ENCODE data around the gene CORO2A.
"Not testable (repeated sequence)": the region's sequence is repeated elsewhere in the genome, so short reads cannot be mapped to it uniquely, and the experiment has no call there.

The CORO2A gene

DNA sequence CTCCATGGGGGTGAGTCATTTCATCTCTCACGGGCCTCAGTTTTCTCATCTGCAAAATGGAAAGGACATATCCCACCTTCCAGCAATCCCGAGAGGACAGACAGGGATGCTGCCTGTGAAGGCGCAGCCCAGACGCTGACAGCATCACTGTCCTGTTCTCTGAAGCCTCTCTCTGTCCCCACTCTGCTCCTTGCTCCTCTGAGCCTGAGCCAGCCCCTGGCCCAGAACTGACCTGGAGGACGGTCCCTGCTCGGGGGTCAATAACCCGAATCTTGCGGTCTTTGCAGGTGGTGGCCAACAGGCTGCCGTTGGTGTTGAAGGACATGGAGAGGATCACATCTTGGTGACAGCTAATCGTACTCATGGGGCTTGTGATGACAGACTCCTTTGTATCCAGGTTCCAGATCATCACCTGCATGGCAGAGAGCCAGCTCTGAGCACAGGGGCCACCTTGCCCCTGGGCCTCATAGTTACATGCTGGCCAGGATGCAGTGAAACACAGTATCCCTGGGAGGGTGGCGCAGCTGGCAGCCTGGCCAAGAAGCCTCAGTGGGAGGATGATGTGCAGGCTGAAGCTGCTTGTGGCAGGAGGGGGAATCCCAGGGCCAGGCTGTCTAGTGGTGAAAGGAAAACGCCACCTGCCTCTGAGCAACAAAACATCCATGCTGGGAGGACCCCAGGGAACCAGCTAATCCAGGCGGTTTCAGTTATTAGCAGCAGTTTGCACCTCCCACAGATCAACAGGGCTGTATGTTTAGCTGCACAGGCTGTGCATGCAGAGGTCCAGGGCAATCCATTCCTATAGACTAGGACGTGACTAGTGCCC is 59.4 kb downstream of the CORO2A start:
- no peaks in the 10 kb centered on the region for H3K9me3 ChIP-seq (ENCODE audit: low read depth, low read length)
- H3K27ac ChIP-seq, result no peak overlapping the region
- DNase-seq (ENCODE audit: low read depth, low spot score), result no peak
- H3K4me3 ChIP-seq, result no peak overlapping the region
- H3K36me3 ChIP-seq (ENCODE audit: insufficient read depth, low read length), result no peaks in the 10 kb centered on the region
- H3K9ac ChIP-seq (ENCODE audit: insufficient read length), result no peak overlapping the region
- no peak for TF ChIP-seq POLR2AphosphoS5 (IDR thresholded peaks at IDR 0.05; ENCODE audit: borderline replicate concordance, low read depth, low read length)
- TF ChIP-seq EZH2 (IDR thresholded peaks at IDR 0.05), result no peak
- no peak for TF ChIP-seq FOXP2 (optimal IDR thresholded peaks at IDR 0.05; ENCODE audit: control extremely low read depth, extremely low read length, insufficient read depth)

DNA sequence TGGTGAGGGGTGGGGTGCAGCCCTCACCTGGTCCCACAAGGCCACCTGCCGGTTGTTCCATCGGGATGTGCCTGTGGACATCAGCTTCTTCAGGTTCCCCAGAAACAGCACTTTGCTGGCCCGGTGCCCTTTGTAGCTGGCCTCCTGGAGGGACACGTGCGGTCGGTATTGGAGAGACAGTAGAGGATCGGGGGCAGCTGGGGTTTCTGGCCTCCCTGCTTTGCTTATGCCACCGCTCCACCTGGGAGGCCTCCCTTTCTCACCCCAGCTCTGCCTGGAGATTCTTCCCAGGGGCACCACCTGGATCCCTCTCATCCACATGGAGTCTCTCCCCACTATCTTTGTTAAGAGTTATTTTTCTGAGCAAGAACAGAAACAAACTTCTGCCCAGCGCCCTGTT is 60.3 kb downstream of the CORO2A start:
- Histone ChIP-seq H3K27ac (no peak overlapping the region), H3K9ac (ENCODE audit: insufficient read length) (no peak overlapping the region), H3K4me3 (no peak overlapping the region), H3K36me3 (ENCODE audit: insufficient read depth, low read length) (no peaks in the 10 kb centered on the region), H3K9me3 (ENCODE audit: low read depth, low read length) (no peaks in the 10 kb centered on the region)
- DNase-seq (ENCODE audit: low read depth, low spot score), result no peak
- TF ChIP-seq FOXP2 (optimal IDR thresholded peaks at IDR 0.05; ENCODE audit: control extremely low read depth, extremely low read length, insufficient read depth) (no peak), POLR2AphosphoS5 (IDR thresholded peaks at IDR 0.05; ENCODE audit: borderline replicate concordance, low read depth, low read length) (no peak), EZH2 (IDR thresholded peaks at IDR 0.05) (no peak)

DNA sequence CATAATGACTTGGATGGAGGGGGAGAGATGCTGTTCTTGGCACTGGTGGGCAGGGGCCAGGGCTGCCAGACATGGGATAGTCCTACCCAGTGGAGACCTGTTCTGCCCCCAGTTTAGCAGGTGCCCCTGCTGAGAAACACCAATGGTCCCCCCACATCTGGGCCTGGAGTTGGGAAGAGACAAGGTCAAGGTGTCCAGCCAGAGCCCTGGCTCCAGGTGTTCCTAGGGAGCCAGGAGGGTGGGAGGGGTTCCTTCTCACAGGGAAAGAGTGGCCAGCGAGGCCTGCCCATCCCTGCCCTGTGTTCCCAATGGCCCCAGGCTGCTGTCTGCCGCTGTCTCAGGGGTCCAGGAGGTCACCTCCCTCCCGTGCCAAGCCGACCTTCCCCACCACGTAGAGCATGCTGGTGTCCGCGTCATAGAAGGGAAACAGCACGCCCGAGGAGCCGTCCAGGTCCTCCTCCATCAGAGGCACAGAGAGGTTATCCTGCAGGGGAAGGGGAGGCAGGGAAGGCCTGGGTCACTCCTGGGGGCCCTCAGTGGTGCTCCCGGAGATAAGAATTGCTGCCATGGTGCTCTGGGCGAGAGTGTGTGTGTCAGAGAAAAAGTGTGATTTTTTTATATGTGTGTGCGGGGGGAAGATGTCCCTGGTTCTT is 61.7 kb downstream of the CORO2A start:
- DNase-seq (ENCODE audit: low read depth, low spot score), result no peak
- Histone ChIP-seq H3K36me3 (ENCODE audit: insufficient read depth, low read length) (no peaks in the 10 kb centered on the region), H3K27ac (no peak overlapping the region), H3K4me3 (no peak overlapping the region), H3K9me3 (ENCODE audit: low read depth, low read length) (no peaks in the 10 kb centered on the region), H3K9ac (ENCODE audit: insufficient read length) (no peak overlapping the region)
- TF ChIP-seq POLR2AphosphoS5 (IDR thresholded peaks at IDR 0.05; ENCODE audit: borderline replicate concordance, low read depth, low read length) (no peak), FOXP2 (optimal IDR thresholded peaks at IDR 0.05; ENCODE audit: control extremely low read depth, extremely low read length, insufficient read depth) (no peak), EZH2 (IDR thresholded peaks at IDR 0.05) (no peak)

DNA sequence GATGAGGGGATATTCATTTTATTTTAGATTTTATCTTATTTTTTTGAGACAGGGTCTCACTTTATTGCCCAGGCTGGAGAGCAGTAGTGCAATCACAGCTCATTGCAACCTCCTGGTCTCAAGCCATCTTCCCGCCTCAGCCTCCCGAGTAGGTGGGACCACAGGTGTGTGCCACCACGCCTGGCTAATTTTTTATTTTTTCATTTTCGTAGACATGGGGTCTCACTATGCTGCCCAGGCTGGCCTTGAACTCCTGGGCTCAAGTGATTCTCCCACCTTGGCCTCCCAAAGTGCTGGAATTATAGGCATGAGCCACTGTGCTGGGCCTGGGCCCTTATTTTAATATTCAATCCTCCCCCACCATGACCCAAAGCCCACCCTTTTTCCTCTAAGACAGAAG is 62.4 kb downstream of the CORO2A start:
- H3K36me3 ChIP-seq (ENCODE audit: insufficient read depth, low read length), result not testable (repeated sequence)

DNA sequence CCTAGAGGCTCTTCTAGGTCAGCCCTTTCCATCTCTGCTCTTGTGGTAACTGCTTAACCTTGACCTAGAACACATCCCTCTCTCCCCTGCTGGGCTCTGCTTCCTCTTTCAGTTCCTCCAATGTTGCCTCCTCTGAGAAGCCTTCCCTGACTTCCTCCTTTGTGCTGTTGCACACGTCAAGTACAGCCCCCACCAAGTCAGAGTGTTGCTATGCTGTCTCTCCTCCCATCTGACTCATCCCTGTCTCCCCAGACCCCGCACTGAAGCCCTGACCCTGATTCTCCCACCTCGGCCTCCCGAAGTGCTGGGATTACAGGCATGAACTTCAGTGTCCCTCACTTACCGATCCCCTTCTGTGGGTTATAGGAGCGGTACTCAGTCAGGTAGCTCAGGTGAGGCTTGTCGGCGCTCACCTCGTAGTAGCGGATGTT is 63.0 kb downstream of the CORO2A start:
- Histone ChIP-seq H3K9me3 (ENCODE audit: low read depth, low read length) (no peaks in the 10 kb centered on the region), H3K4me3 (no peak overlapping the region), H3K27ac (no peak overlapping the region), H3K36me3 (ENCODE audit: insufficient read depth, low read length) (no peaks in the 10 kb centered on the region), H3K9ac (ENCODE audit: insufficient read length) (no peak overlapping the region)
- no peak for TF ChIP-seq FOXP2 (optimal IDR thresholded peaks at IDR 0.05; ENCODE audit: control extremely low read depth, extremely low read length, insufficient read depth)
- no peak for TF ChIP-seq EZH2 (IDR thresholded peaks at IDR 0.05)
- TF ChIP-seq POLR2AphosphoS5 (IDR thresholded peaks at IDR 0.05; ENCODE audit: borderline replicate concordance, low read depth, low read length), result no peak
- DNase-seq (ENCODE audit: low read depth, low spot score), result no peak

More for the DNA sequence above, 62.4 kb downstream of the CORO2A start:
- H3K9ac ChIP-seq (ENCODE audit: insufficient read length); H3K27ac ChIP-seq; H3K4me3 ChIP-seq; DNase-seq (ENCODE audit: low read depth, low spot score); H3K9me3 ChIP-seq (ENCODE audit: low read depth, low read length): not testable (repeated sequence)

DNA sequence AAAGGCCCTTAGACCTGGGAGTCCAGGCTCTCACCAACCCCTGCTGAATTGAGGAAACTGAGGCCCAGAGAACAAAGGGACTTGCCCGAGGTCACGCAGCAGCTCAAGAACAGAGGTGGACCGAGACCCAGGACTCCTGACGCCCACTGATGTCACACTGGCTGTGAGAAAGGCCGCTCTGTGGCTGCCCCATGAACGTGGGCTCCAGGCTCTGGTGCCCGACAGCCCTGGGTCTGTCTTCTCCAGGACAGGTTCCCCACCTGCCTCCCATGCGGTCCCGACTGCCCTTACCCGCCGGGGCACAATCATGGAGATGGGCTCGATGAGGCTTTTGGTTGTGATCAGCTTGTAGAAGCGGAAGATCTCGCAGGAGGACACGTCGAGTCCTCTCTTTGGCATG is 64.1 kb downstream of the CORO2A start:
- H3K27ac ChIP-seq, result no peak overlapping the region
- TF ChIP-seq EZH2 (IDR thresholded peaks at IDR 0.05) (no peak), FOXP2 (optimal IDR thresholded peaks at IDR 0.05; ENCODE audit: control extremely low read depth, extremely low read length, insufficient read depth) (no peak), POLR2AphosphoS5 (IDR thresholded peaks at IDR 0.05; ENCODE audit: borderline replicate concordance, low read depth, low read length) (no peak)
- H3K9ac ChIP-seq (ENCODE audit: insufficient read length), result no peak overlapping the region
- no peak overlapping the region for H3K4me3 ChIP-seq
- no peaks in the 10 kb centered on the region for H3K36me3 ChIP-seq (ENCODE audit: insufficient read depth, low read length)
- H3K9me3 ChIP-seq (ENCODE audit: low read depth, low read length), result no peaks in the 10 kb centered on the region
- DNase-seq (ENCODE audit: low read depth, low spot score), result no peak

DNA sequence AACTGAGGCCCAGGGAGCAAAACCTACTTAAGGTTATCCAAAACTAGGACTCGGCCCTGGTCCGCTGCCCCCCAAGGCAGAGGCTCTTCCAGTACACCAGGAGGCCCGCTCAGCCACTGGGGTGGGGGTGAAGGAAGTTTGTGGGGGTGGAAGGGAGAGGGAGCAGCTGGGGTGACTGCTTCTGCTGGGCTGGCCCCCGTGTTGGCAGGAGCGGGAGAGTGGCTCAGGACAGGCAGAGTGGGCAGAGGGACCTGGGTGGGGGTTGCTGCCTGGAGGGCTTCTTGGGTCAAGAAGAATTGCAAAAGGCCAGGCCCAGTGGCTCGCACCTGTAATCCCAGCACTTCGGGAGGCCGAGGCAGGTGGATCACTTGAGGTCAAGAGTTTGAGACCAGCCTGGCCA is 65.2 kb downstream of the CORO2A start:
- Histone ChIP-seq H3K4me3 (no peak overlapping the region), H3K36me3 (ENCODE audit: insufficient read depth, low read length) (no peaks in the 10 kb centered on the region), H3K9me3 (ENCODE audit: low read depth, low read length) (no peaks in the 10 kb centered on the region), H3K9ac (ENCODE audit: insufficient read length) (no peak overlapping the region), H3K27ac (no peak overlapping the region)
- TF ChIP-seq FOXP2 (optimal IDR thresholded peaks at IDR 0.05; ENCODE audit: control extremely low read depth, extremely low read length, insufficient read depth) (no peak), POLR2AphosphoS5 (IDR thresholded peaks at IDR 0.05; ENCODE audit: borderline replicate concordance, low read depth, low read length) (no peak), EZH2 (IDR thresholded peaks at IDR 0.05) (no peak)
- no peak for DNase-seq (ENCODE audit: low read depth, low spot score)

DNA sequence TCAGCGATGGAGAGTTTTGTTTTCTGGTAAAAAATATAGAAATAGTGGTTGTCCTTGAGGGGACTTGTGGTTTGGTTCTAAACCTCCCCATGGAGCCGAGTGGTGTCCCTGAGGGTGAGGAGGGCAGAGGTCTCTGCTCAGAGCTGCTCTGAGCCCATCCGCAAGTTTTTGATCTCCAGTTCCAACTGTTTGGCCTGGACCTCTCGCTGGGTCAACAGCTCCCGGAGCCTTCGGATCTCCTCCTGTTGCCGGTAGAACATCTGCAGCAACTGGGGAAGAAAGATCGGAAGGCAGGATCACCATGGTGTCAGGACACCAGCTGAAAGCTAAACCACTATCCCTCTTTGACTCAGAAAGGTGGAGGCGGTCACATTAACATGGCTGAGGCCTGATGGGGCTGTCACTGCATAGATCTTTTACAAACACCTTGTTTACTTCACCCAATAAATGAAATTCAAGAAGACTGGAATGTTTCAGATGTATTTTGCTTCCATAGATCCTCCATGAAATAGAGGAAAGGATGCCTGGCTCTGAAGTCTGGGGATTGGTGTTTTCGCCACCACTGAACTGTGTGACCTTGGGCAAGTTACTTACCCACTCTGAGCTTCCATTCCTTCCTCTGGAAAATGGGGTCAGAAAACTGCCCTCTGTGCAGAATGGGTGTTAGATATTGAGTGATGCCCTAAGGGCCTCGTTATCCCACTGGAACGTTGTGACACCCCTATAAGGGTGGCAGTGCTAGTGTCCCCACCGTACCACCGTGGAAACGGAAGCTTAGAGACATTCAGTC is 67.6 kb downstream of the CORO2A start:
- H3K36me3 ChIP-seq (ENCODE audit: insufficient read depth, low read length), result no peaks in the 10 kb centered on the region
- no peak overlapping the region for H3K27ac ChIP-seq
- TF ChIP-seq POLR2AphosphoS5 (IDR thresholded peaks at IDR 0.05; ENCODE audit: borderline replicate concordance, low read depth, low read length) (no peak), EZH2 (IDR thresholded peaks at IDR 0.05) (no peak), FOXP2 (optimal IDR thresholded peaks at IDR 0.05; ENCODE audit: control extremely low read depth, extremely low read length, insufficient read depth) (no peak)
- DNase-seq (ENCODE audit: low read depth, low spot score), result no peak
- H3K4me3 ChIP-seq, result no peak overlapping the region
- no peaks in the 10 kb centered on the region for H3K9me3 ChIP-seq (ENCODE audit: low read depth, low read length)
- no peak overlapping the region for H3K9ac ChIP-seq (ENCODE audit: insufficient read length)

DNA sequence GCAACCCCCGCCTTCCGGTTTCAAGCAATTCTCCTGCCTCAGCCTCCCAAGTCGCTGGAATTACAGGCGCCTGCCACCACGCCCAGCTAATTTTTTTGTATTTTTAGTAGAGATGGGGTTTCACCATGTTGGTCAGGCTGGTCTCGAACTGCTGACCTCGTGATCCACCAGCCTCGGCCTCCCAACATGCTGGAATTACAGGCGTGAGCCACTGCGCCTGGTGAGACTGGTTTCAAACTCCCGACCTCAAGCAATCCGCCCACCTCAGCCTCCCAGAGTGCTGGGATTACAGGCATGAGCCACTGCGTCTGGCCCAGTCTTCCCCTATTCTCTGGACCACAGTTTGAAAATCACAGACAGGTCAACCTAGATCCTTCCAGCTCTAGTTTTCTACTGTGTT is 68.3 kb downstream of the CORO2A start:
- DNase-seq (ENCODE audit: low read depth, low spot score); H3K4me3 ChIP-seq; H3K36me3 ChIP-seq (ENCODE audit: insufficient read depth, low read length); H3K9me3 ChIP-seq (ENCODE audit: low read depth, low read length); H3K9ac ChIP-seq (ENCODE audit: insufficient read length); H3K27ac ChIP-seq: not testable (repeated sequence)

Data from SK-N-MC (cell line).